Esophagus (tissue), 2 donors: ENCODE data around the gene WDR54. TPM values are rescaled to one million over a fixed set of nuclear protein-coding genes. Genes with fewer than 3 reads are reported as not detected.

Experiments used
- H3K27ac ChIP-seq, 2 donors: one replicate each; pipeline ENCODE4 v1.5.1; 2013; ENCODE audit warnings: low read depth in 2 of 2, mild to moderate bottlenecking in 2 of 2, inconsistent platforms in 1 of 2, low read length in 1 of 2, moderate library complexity in 1 of 2
- H3K27me3 ChIP-seq, 2 donors: one replicate each; pipeline ENCODE4 v1.6.1; 2013; ENCODE audit warnings: low read length in 2 of 2, control low read depth in 1 of 2, mild to moderate bottlenecking in 1 of 2; ENCODE audit not compliant: insufficient read depth in 2 of 2, control insufficient read depth in 1 of 2
- H3K36me3 ChIP-seq, 2 donors: one replicate each; pipeline ENCODE4 v1.6.1; 2013; ENCODE audit warnings: low read length in 1 of 2; ENCODE audit not compliant: control insufficient read depth in 2 of 2, insufficient read depth in 2 of 2
- H3K4me1 ChIP-seq, 2 donors: one replicate each; pipeline ENCODE4 v1.6.1; 2013; ENCODE audit warnings: low read length in 1 of 2; ENCODE audit not compliant: control insufficient read depth in 2 of 2, insufficient read depth in 2 of 2
- H3K4me3 ChIP-seq, 2 donors: one replicate each; pipeline ENCODE4 v1.5.1; 2013; ENCODE audit warnings: low read length in 2 of 2, mild to moderate bottlenecking in 2 of 2, low read depth in 1 of 2, moderate library complexity in 1 of 2
- H3K9me3 ChIP-seq, 2 donors: one replicate each; pipeline ENCODE4 v1.6.1; 2013; ENCODE audit warnings: mild to moderate bottlenecking in 2 of 2, low read depth in 1 of 2, low read length in 1 of 2, moderate library complexity in 1 of 2; ENCODE audit not compliant: control insufficient read depth in 2 of 2, insufficient read depth in 1 of 2
- WGBS, 2 donors: extraction: QIAGEN DNeasy Blood & Tissue Kit; methylation state at CpG; one replicate each; pipeline ENCODE4 v1.1.7; 2013; 5-methylcytosine and 5-hydroxymethylcytosine counted together
- polyA plus RNA-seq, 2 donors: library from polyadenylated mRNA; stranded (reverse); fragments of 200-250 nt; gene quantifications; one replicate each; pipeline ENCODE4 v1.2.3, GENCODE V29; 2013
- donor health status: healthy with polysubstance abuse.
- donor health status: Bipolar disorder and iron deficiency.

Gene WDR54
- polyA plus RNA-seq, 2 donors = 3.5 to 5.4 TPM

- Histone ChIP-seq H3K27me3 (no peaks in the 10 kb centered on the region), H3K9me3 (no peaks in the 10 kb centered on the region), H3K36me3 (no peaks in the 10 kb centered on the region), H3K27ac (no peak overlapping the region), H3K4me3 (no peak overlapping the region), H3K4me1 (no peaks in the 10 kb centered on the region)
- WGBS, 2 donors = 92 to 94% methylated on average over 2 of the region's 2 CpGs
Observed at GRCh38 chr2:74396149-74396548, 25.4 kb upstream of the WDR54 start.

GRCh38 chr2:74399785-74400184, 21.7 kb upstream of the WDR54 start:
- Histone ChIP-seq H3K4me3 (no peak overlapping the region), H3K4me1 (no peaks in the 10 kb centered on the region), H3K27me3 (no peaks in the 10 kb centered on the region), H3K9me3 (no peaks in the 10 kb centered on the region), H3K27ac (no peak overlapping the region), H3K36me3 (no peaks in the 10 kb centered on the region)

GRCh38 chr2:74401891-74402290, 19.6 kb upstream of the WDR54 start:
- no peak overlapping the region for H3K27ac ChIP-seq
- H3K4me1 ChIP-seq = no peaks in the 10 kb centered on the region
- no peaks in the 10 kb centered on the region for H3K27me3 ChIP-seq
- H3K4me3 ChIP-seq = no peak overlapping the region
- no peaks in the 10 kb centered on the region for H3K9me3 ChIP-seq
- WGBS, 2 donors = 78 to 81% methylated on average over 2 of the region's 2 CpGs
- no peaks in the 10 kb centered on the region for H3K36me3 ChIP-seq

- no peaks in the 10 kb centered on the region for H3K27me3 ChIP-seq
Observed at GRCh38 chr2:74406035-74406434, 15.5 kb upstream of the WDR54 start.

GRCh38 chr2:74407682-74408081, 13.8 kb upstream of the WDR54 start:
- Histone ChIP-seq H3K27me3 (no peaks in the 10 kb centered on the region), H3K9me3 (no peaks in the 10 kb centered on the region), H3K4me3 (no peak overlapping the region), H3K36me3 (no peaks in the 10 kb centered on the region), H3K27ac (no peak overlapping the region), H3K4me1 (no peaks in the 10 kb centered on the region)
- 72 to 79% methylated on average over 5 of the region's 5 CpGs for WGBS, 2 donors

More at GRCh38 chr2:74406035-74406434, 15.5 kb upstream of the WDR54 start:
- no peak overlapping the region for H3K27ac ChIP-seq
- H3K4me1 ChIP-seq = no peaks in the 10 kb centered on the region
- no peaks in the 10 kb centered on the region for H3K36me3 ChIP-seq
- H3K4me3 ChIP-seq = no peak overlapping the region
- no peaks in the 10 kb centered on the region for H3K9me3 ChIP-seq

- Histone ChIP-seq H3K4me1 (peaks cover 4 to 10% of the 10 kb centered on the region in 2 donors), H3K27ac (no peak overlapping the region), H3K4me3 (no peak overlapping the region), H3K27me3 (peaks cover 0 to 2% of the 10 kb centered on the region in 2 donors), H3K9me3 (no peaks in the 10 kb centered on the region), H3K36me3 (no peaks in the 10 kb centered on the region)
- 55 to 58% methylated on average over 8 of the region's 8 CpGs for WGBS, 2 donors
Observed at GRCh38 chr2:74413001-74413698, 8.4 kb upstream of the WDR54 start.

GRCh38 chr2:74414441-74414840, 7.1 kb upstream of the WDR54 start:
- 29 to 40% methylated on average over 19 of the region's 19 CpGs for WGBS, 2 donors
- H3K36me3 ChIP-seq = no peaks in the 10 kb centered on the region
- no peaks in the 10 kb centered on the region for H3K9me3 ChIP-seq
- H3K4me1 ChIP-seq = peaks cover 4 to 10% of the 10 kb centered on the region in 2 donors
- H3K4me3 ChIP-seq = peak overlapping the region; percentile 35 to 45
- no peak overlapping the region for H3K27ac ChIP-seq
- peaks cover 0 to 2% of the 10 kb centered on the region in 2 donors for H3K27me3 ChIP-seq

- Histone ChIP-seq H3K27me3 (peaks cover 0 to 2% of the 10 kb centered on the region in 2 donors), H3K4me3 (peak overlapping the region; percentile 35 to 45)
- WGBS, 2 donors = 6 to 9% methylated on average over 66 of the region's 66 CpGs
Observed at GRCh38 chr2:74414881-74415761, 6.4 kb upstream of the WDR54 start.

GRCh38 chr2:74415762-74416395, 5.7 kb upstream of the WDR54 start:
- Histone ChIP-seq H3K36me3 (no peaks in the 10 kb centered on the region), H3K4me3 (peak overlapping the region; percentile 35 to 45), H3K4me1 (peaks cover 4 to 10% of the 10 kb centered on the region in 2 donors), H3K27me3 (peaks cover 0 to 2% of the 10 kb centered on the region in 2 donors), H3K27ac (no peak overlapping the region), H3K9me3 (no peaks in the 10 kb centered on the region)
- 55 to 65% methylated on average over 35 of the region's 35 CpGs for WGBS, 2 donors

More at GRCh38 chr2:74414881-74415761, 6.4 kb upstream of the WDR54 start:
- Histone ChIP-seq H3K27ac (no peak overlapping the region), H3K9me3 (no peaks in the 10 kb centered on the region), H3K4me1 (peaks cover 4 to 10% of the 10 kb centered on the region in 2 donors), H3K36me3 (no peaks in the 10 kb centered on the region)
